A549 (cell line): ENCODE measurements around the gene AFMID. TPM values are rescaled to one million over a fixed set of nuclear protein-coding genes. Genes with fewer than 3 reads are reported as not detected.

ENCODE experiments used
- ATAC-seq, 2 experiments: fragments of 200-7000 bp in 1 of 2; fragments of >200 bp in 1 of 2; cut with Nextera tagmentation in 1 of 2; cut with Tn5 transposase in 1 of 2; 3 replicates each; pipeline versions ENCODE4 v1.8.0 to v1.9.1; 2018 to 2020; ENCODE audit warnings: mild to moderate bottlenecking in 1 of 2, moderate library complexity in 1 of 2
- CTCF ChIA-PET: fragments of 300-600 bp; sonication (Branson Sonifier 250); formaldehyde crosslinking; extraction: SDS; loops from one replicate; lab custom pipeline; 2021; ENCODE audit warnings: antibody characterized with exemption, inconsistent platforms; lab: Yijun Ruan, JAX
- POLR2A ChIA-PET: fragments of 350-600 bp; formaldehyde crosslinking; extraction: SDS; loops from one replicate; lab custom pipeline; 2021; ENCODE audit warnings: antibody characterized with exemption, inconsistent platforms; lab: Yijun Ruan, JAX
- DNase-seq, 2 experiments: peaks; one replicate each; pipeline versions ENCODE4 v3.0.0 to v3.0.0-alpha.2; 2011 to 2016; ENCODE audit warnings: low read depth in 1 of 2, low spot score in 1 of 2
- FAIRE-seq: peaks from 2 replicates; lab custom pipeline; 2011; peaks lifted over from hg19 to GRCh38; lab: Jason Lieb, UNC
- H3K27ac ChIP-seq, 2 experiments: fragments of >200 bp; sonication (Bioruptor Twin); formaldehyde crosslinking; 3 replicates each; pipeline ENCODE4 v1.5.1; 2016 to 2017
- H3K4me1 ChIP-seq: fragments of >200 bp; sonication (Bioruptor Twin); formaldehyde crosslinking; 3 replicates; pipeline ENCODE4 v1.6.1; 2016
- H3K4me2 ChIP-seq: fragments of >200 bp; sonication (Bioruptor Twin); formaldehyde crosslinking; 3 replicates; pipeline ENCODE4 v1.6.1; 2016
- H3K4me3 ChIP-seq: fragments of >200 bp; sonication (Bioruptor Twin); formaldehyde crosslinking; 3 replicates; pipeline ENCODE4 v1.5.1; 2016
- H3K9me3 ChIP-seq: fragments of >200 bp; sonication (Bioruptor Twin); formaldehyde crosslinking; 3 replicates; pipeline ENCODE4 v1.6.1; 2016
- CEBPB ChIP-seq, 2 experiments: fragments of >200 bp in 1 of 2; sonication (Bioruptor Twin) in 1 of 2; formaldehyde crosslinking in 1 of 2; IDR thresholded peaks; 2 replicates each; pipeline ENCODE4 v1.6.1; 2012 to 2016
- CHD2 ChIP-seq: fragments of 150-350 bp; IDR thresholded peaks from 2 replicates; pipeline ENCODE4 v1.6.1; 2014; ENCODE audit warnings: low read length; ENCODE audit not compliant: partially characterized antibody
- CHD4 ChIP-seq: fragments of 200-600 bp; sonication (generic); IDR thresholded peaks from 2 replicates; pipeline ENCODE4 v1.6.1; 2016; ENCODE audit warnings: antibody characterized with exemption, mild to moderate bottlenecking, borderline replicate concordance
- EP300 ChIP-seq, 2 experiments: fragments of >200 bp; sonication (Bioruptor Twin); formaldehyde crosslinking; IDR thresholded peaks; 2 replicates in 1 of 2; 3 replicates in 1 of 2; pipeline ENCODE4 v1.6.1; 2016 to 2017
- FOSB ChIP-seq: fragments of 250-450 bp; sonication (Bioruptor Pico); IDR thresholded peaks from 2 replicates; pipeline ENCODE4 v1.5.0; 2020; ENCODE audit warnings: mild to moderate bottlenecking, moderate library complexity
- FOXS1 ChIP-seq: fragments of 250-450 bp; sonication (Bioruptor Pico); IDR thresholded peaks from 2 replicates; pipeline ENCODE4 v1.5.0; 2020; ENCODE audit warnings: mild to moderate bottlenecking, moderate library complexity
- GATA3 ChIP-seq: IDR thresholded peaks from 2 replicates; pipeline ENCODE4 v1.6.1; 2012; ENCODE audit warnings: borderline replicate concordance
- HDAC2 ChIP-seq: fragments of 200-600 bp; sonication (generic); IDR thresholded peaks from 2 replicates; pipeline ENCODE4 v1.6.1; 2016
- HOXB5 ChIP-seq: fragments of 250-450 bp; sonication (Bioruptor Pico); IDR thresholded peaks from 2 replicates; pipeline ENCODE4 v1.5.0; 2020; ENCODE audit warnings: mild to moderate bottlenecking, moderate library complexity
- JUN ChIP-seq, 2 experiments: fragments of >200 bp; sonication (Bioruptor Twin); formaldehyde crosslinking; IDR thresholded peaks; 2 replicates in 1 of 2; 3 replicates in 1 of 2; pipeline ENCODE4 v1.6.1; 2016 to 2017
- KDM1A ChIP-seq: fragments of 200-600 bp; sonication (generic); IDR thresholded peaks from 2 replicates; pipeline ENCODE4 v1.6.1; 2016; ENCODE audit warnings: low read depth, mild to moderate bottlenecking
- NFE2L2 ChIP-seq: fragments of 150-350 bp; conservative IDR thresholded peaks from 2 replicates; pipeline ENCODE4 v1.6.1; 2014; ENCODE audit warnings: low read length
- PHF8 ChIP-seq: fragments of 200-600 bp; sonication (generic); IDR thresholded peaks from 2 replicates; pipeline ENCODE4 v1.6.1; 2016; ENCODE audit warnings: low read depth, mild to moderate bottlenecking, antibody characterized with exemption, moderate library complexity, borderline replicate concordance
- POLR2AphosphoS2 ChIP-seq: conservative IDR thresholded peaks from 2 replicates; pipeline ENCODE4 v1.6.1; 2012; ENCODE audit warnings: low read length, improper control_type of control experiment, inconsistent platforms
- RARB ChIP-seq: fragments of 250-450 bp; sonication (Bioruptor Pico); IDR thresholded peaks from 2 replicates; pipeline ENCODE4 v1.8.0; 2021; ENCODE audit warnings: mild to moderate bottlenecking, moderate library complexity
- RFX5 ChIP-seq: fragments of 450-650 bp; IDR thresholded peaks from 2 replicates; pipeline ENCODE4 v1.7.1; 2014; ENCODE audit warnings: antibody characterized with exemption, mild to moderate bottlenecking, moderate library complexity
- SREBF2 ChIP-seq: fragments of 450-650 bp; IDR thresholded peaks from 2 replicates; pipeline ENCODE4 v1.6.1; 2014; ENCODE audit warnings: mild to moderate bottlenecking, moderate library complexity
- ZC3H11A ChIP-seq: fragments of 450-650 bp; IDR thresholded peaks from 2 replicates; pipeline ENCODE4 v1.6.1; 2014; ENCODE audit warnings: antibody characterized with exemption, mild to moderate bottlenecking
- ZSCAN20 ChIP-seq: fragments of 250-450 bp; sonication (Bioruptor Pico); IDR thresholded peaks from 2 replicates; pipeline ENCODE4 v1.8.0; 2022; ENCODE audit warnings: mild to moderate bottlenecking, moderate library complexity
- WGBS: methylation state at CpG from one replicate; pipeline ENCODE4 v1.1.6; 2017; ENCODE audit errors: missing lambda C conversion rate; 5-methylcytosine and 5-hydroxymethylcytosine counted together
- polyA plus RNA-seq, 4 experiments: library from polyadenylated mRNA; depleted of rRNA in 3 of 4; stranded (reverse); fragments of >200 nt; fragmentation: RNase III in 1 of 4; extraction: RNeasy Plus Mini Kit Qiagen cat#74134 plus additional on column Dnase treatment in 1 of 4; gene quantifications; 2 replicates in 3 of 4; 3 replicates in 1 of 4; pipeline ENCODE4 v1.2.3, GENCODE V29; 2011 to 2017
- TF ChIP-seq, protein P1 (sequence below): IDR thresholded peaks from 2 replicates; pipeline ENCODE4 v1.6.1; 2012
- TF ChIP-seq, protein P2 (sequence below): fragments of >200 bp; sonication (Bioruptor Twin); formaldehyde crosslinking; IDR thresholded peaks from 3 replicates; pipeline ENCODE4 v1.5.1; 2016
- TF ChIP-seq, protein P3 (sequence below): fragments of 200-600 bp; sonication (generic); IDR thresholded peaks from 2 replicates; pipeline ENCODE4 v1.6.1; 2016; ENCODE audit warnings: antibody characterized with exemption, mild to moderate bottlenecking, moderate library complexity
- TF ChIP-seq, protein P4 (sequence below): fragments of >200 bp; sonication (Bioruptor Twin); formaldehyde crosslinking; IDR thresholded peaks from 3 replicates; pipeline ENCODE4 v1.6.1; 2016

AFMID gene
- polyA plus RNA-seq, 2 of the 4 experiments (the other 2 are of a cell fraction): 33.4 to 43.4 TPM

DNA sequence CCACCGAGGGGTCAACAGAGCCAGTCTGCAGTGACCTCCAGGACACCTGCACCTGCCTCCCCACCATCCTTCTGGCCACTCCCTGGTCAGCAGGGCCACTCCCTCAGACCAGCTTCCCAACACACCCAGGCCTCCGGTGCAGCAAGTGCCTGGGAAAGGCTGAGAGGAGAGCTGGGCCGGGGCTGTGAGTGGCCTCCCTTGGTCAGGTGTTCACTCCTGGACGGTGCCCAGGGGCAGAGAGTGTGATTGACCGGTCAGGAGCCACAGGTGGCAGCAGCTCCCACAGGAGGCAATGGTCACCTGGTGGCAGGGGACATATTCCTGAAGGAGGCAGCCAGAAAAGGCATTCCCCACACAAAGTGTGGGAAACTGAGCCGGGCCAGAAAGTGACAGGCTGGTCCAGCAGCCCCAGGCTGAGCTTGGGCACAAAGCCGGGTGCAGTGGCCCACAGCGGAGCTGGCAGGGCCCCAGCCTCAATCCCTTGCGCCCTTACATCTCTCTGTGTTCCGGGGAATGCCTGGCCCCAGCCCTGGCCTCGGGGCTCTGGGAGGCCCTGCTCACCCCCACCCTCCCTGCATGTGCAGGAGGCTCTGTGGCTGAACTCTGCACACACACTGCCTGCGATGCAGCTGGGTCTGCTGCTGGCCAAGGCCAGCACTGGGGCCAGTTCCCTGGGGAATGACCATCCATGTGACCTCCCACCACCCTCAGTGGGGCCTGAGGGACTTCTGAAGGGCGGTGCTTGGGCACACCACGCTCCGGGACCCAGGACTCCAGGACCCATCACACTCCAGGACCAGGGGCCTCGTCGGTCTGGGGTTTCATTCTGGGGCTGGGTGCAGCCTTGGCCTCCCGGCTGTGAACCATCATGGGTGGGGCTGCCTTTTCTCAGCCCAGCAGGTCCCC is 42.2 kb upstream of the AFMID start:
- CTCF ChIA-PET: interaction anchor here (0.8 to 24.0 kb wide), 11 partner anchors 10 to 95 kb away, joined by 3 to 295 read pairs (median 4); partner anchors contain the start of genes AFMID, SYNGR2, TK1 and TMC6
- FAIRE-seq: no peak
- H3K4me3 ChIP-seq: no peak overlapping the region
- no peaks in the 10 kb centered on the region for H3K9me3 ChIP-seq
- DNase-seq: peak in 1 of 2 experiments; percentile 44
- H3K4me2 ChIP-seq: peak overlapping the region; percentile 57
- TF ChIP-seq HOXB5 (CRISPR knock-in tag) (no peak), FOSB (no peak), POLR2AphosphoS2 (no peak), EP300 (IDR thresholded peaks at IDR 0.05) (no peak), ZC3H11A (no peak), ZSCAN20 (no peak), SREBF2 (no peak), RARB (CRISPR knock-in tag) (no peak), JUN (IDR thresholded peaks at IDR 0.05) (no peak), CHD4 (no peak), PHF8 (no peak), RFX5 (no peak), CHD2 (no peak), CEBPB (IDR thresholded peaks at IDR 0.05) (no peak), FOXS1 (CRISPR knock-in tag) (no peak), GATA3 (no peak)
- TF ChIP-seq, protein P1, sequence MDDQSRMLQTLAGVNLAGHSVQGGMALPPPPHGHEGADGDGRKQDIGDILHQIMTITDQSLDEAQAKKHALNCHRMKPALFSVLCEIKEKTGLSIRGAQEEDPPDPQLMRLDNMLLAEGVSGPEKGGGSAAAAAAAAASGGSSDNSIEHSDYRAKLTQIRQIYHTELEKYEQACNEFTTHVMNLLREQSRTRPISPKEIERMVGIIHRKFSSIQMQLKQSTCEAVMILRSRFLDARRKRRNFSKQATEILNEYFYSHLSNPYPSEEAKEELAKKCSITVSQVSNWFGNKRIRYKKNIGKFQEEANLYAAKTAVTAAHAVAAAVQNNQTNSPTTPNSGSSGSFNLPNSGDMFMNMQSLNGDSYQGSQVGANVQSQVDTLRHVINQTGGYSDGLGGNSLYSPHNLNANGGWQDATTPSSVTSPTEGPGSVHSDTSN: no peak
- TF ChIP-seq, protein P2, sequence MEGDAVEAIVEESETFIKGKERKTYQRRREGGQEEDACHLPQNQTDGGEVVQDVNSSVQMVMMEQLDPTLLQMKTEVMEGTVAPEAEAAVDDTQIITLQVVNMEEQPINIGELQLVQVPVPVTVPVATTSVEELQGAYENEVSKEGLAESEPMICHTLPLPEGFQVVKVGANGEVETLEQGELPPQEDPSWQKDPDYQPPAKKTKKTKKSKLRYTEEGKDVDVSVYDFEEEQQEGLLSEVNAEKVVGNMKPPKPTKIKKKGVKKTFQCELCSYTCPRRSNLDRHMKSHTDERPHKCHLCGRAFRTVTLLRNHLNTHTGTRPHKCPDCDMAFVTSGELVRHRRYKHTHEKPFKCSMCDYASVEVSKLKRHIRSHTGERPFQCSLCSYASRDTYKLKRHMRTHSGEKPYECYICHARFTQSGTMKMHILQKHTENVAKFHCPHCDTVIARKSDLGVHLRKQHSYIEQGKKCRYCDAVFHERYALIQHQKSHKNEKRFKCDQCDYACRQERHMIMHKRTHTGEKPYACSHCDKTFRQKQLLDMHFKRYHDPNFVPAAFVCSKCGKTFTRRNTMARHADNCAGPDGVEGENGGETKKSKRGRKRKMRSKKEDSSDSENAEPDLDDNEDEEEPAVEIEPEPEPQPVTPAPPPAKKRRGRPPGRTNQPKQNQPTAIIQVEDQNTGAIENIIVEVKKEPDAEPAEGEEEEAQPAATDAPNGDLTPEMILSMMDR: no peak
- TF ChIP-seq, protein P3, sequence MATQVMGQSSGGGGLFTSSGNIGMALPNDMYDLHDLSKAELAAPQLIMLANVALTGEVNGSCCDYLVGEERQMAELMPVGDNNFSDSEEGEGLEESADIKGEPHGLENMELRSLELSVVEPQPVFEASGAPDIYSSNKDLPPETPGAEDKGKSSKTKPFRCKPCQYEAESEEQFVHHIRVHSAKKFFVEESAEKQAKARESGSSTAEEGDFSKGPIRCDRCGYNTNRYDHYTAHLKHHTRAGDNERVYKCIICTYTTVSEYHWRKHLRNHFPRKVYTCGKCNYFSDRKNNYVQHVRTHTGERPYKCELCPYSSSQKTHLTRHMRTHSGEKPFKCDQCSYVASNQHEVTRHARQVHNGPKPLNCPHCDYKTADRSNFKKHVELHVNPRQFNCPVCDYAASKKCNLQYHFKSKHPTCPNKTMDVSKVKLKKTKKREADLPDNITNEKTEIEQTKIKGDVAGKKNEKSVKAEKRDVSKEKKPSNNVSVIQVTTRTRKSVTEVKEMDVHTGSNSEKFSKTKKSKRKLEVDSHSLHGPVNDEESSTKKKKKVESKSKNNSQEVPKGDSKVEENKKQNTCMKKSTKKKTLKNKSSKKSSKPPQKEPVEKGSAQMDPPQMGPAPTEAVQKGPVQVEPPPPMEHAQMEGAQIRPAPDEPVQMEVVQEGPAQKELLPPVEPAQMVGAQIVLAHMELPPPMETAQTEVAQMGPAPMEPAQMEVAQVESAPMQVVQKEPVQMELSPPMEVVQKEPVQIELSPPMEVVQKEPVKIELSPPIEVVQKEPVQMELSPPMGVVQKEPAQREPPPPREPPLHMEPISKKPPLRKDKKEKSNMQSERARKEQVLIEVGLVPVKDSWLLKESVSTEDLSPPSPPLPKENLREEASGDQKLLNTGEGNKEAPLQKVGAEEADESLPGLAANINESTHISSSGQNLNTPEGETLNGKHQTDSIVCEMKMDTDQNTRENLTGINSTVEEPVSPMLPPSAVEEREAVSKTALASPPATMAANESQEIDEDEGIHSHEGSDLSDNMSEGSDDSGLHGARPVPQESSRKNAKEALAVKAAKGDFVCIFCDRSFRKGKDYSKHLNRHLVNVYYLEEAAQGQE: no peak
- TF ChIP-seq, all 56 proteins: peak for 0
- H3K27ac ChIP-seq: peak overlapping the region; percentile 62 to 84; a peak in 5 of 6 replicates
- peak; percentile 10 to 17; a peak in 3 of 6 replicates for ATAC-seq
- POLR2A ChIA-PET: interaction anchor here (0.5 to 1.0 kb wide), 3 partner anchors 9 to 339 kb away, joined by 3 to 6 read pairs (median 5); partner anchors contain the start of gene TNRC6C
- 72% methylated on average over 17 of the region's 18 CpGs for WGBS
- H3K4me1 ChIP-seq: peaks cover 54% of the 10 kb centered on the region

DNA sequence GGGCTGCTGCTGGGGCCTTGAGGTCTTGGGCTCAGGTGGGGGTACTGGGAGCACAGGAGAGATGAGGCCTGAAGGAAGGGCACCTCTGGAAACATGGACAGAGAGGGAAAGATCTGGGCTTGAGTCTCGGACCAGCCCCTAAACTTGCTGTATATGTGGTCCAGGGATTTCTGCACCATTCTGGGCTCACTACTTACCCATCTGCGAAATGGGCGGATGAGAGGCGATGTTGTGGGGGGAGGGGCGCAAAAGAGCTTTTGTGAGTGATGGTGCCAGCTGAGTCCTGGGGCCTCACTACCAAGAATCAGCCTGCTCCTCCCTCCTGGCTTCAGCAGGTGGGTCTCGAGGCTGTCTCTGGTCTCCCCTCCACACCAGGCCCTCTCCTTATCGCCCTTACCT is 40.7 kb upstream of the AFMID start:
- Histone ChIP-seq H3K4me1 (peaks cover 55% of the 10 kb centered on the region), H3K27ac (peak overlapping the region in 1 of 2 experiments; percentile 39; a peak in 3 of 6 replicates), H3K4me2 (no peak overlapping the region), H3K9me3 (no peaks in the 10 kb centered on the region), H3K4me3 (no peak overlapping the region)
- CTCF ChIA-PET: interaction anchor here (1.0 to 24.0 kb wide), 3 partner anchors 8 to 132 kb away, joined by 3 to 295 read pairs (median 15); partner anchors contain the start of gene SYNGR2
- WGBS: 86% methylated on average over 7 of the region's 7 CpGs
- POLR2A ChIA-PET: no interaction called here
- DNase-seq (no peak), ATAC-seq (no peak), FAIRE-seq (no peak)
- TF ChIP-seq, protein P4, sequence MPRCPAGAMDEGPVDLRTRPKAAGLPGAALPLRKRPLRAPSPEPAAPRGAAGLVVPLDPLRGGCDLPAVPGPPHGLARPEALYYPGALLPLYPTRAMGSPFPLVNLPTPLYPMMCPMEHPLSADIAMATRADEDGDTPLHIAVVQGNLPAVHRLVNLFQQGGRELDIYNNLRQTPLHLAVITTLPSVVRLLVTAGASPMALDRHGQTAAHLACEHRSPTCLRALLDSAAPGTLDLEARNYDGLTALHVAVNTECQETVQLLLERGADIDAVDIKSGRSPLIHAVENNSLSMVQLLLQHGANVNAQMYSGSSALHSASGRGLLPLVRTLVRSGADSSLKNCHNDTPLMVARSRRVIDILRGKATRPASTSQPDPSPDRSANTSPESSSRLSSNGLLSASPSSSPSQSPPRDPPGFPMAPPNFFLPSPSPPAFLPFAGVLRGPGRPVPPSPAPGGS: no peak
- TF ChIP-seq HDAC2 (no peak), KDM1A (peak; percentile 88), NFE2L2 (no peak)
